Tibial nerve (tissue), 4 donors: Measurements from ENCODE around the gene CUEDC1. TPM values are rescaled to one million over a fixed set of nuclear protein-coding genes. Genes with fewer than 3 reads are reported as not detected.

Experiments
- DNase-seq, 2 donors: peaks; one replicate each; pipeline ENCODE4 v3.0.0-alpha.2; 2019; ENCODE audit warnings: low spot score in 2 of 2
- H3K27ac ChIP-seq, 4 donors: fragments of 200-600 bp; sonication (generic) in 3 of 4; one replicate each; pipeline ENCODE4 v1.5.1; 2017 to 2019; ENCODE audit warnings: mild to moderate bottlenecking in 1 of 4
- H3K27me3 ChIP-seq, 2 donors: fragments of 200-600 bp; sonication (generic) in 1 of 2; one replicate each; pipeline versions ENCODE4 v1.5.1 to v1.6.0; 2017 to 2019
- H3K36me3 ChIP-seq, 3 donors: fragments of 200-600 bp; sonication (generic); one replicate each; pipeline ENCODE4 v1.5.1; 2018 to 2019
- H3K4me1 ChIP-seq, 4 donors: fragments of 200-600 bp; sonication (generic) in 3 of 4; one replicate each; pipeline ENCODE4 v1.5.1; 2017 to 2019
- H3K4me3 ChIP-seq, 4 donors: fragments of 200-600 bp; sonication (generic) in 3 of 4; one replicate each; pipeline ENCODE4 v1.5.1; 2017 to 2019; ENCODE audit warnings: mild to moderate bottlenecking in 1 of 4, moderate library complexity in 1 of 4
- H3K9me3 ChIP-seq, 4 donors: fragments of 200-600 bp; sonication (generic) in 3 of 4; one replicate each; pipeline ENCODE4 v1.5.1; 2017 to 2019
- CTCF ChIP-seq, 5 experiments: fragments of 200-600 bp in 3 of 5; fragments of 450-650 bp in 2 of 5; sonication (generic) in 3 of 5; IDR thresholded peaks; one replicate each; pipeline ENCODE4 v1.5.1; 2016 to 2019; ENCODE audit warnings: antibody characterized with exemption in 5 of 5, mild to moderate bottlenecking in 3 of 5, moderate library complexity in 2 of 5
- EP300 ChIP-seq, 2 donors: sonication (generic); formaldehyde crosslinking; IDR thresholded peaks; one replicate each; pipeline ENCODE4 v1.6.1; 2017; ENCODE audit warnings: antibody characterized with exemption in 2 of 2, mild to moderate bottlenecking in 1 of 2
- POLR2A ChIP-seq, 2 donors: fragments of 450-650 bp; IDR thresholded peaks; one replicate each; pipeline ENCODE4 v1.6.1; 2017; ENCODE audit warnings: antibody characterized with exemption in 2 of 2, mild to moderate bottlenecking in 2 of 2, moderate library complexity in 2 of 2
- WGBS, 2 donors: methylation state at CpG; one replicate each; pipeline ENCODE4 v1.1.5; 2018; 5-methylcytosine and 5-hydroxymethylcytosine counted together
- total RNA-seq, 4 donors: library from RNA; depleted of rRNA; stranded (reverse); fragments of >200 nt; gene quantifications; one replicate each; pipeline ENCODE4 v1.1.0, GENCODE V29; 2016

Gene CUEDC1
- total RNA-seq, 4 donors from 2014 or later = 32.1 to 55.5 (median 38.8) TPM

- Histone ChIP-seq H3K9me3 (no peaks in the 10 kb centered on the region), H3K4me3 (no peak overlapping the region), H3K4me1 (peaks cover 3 to 97% (median 50%) of the 10 kb centered on the region in 4 donors), H3K27me3 (no peaks in the 10 kb centered on the region), H3K36me3 (no peaks in the 10 kb centered on the region), H3K27ac (peak overlapping the region; percentile 34 to 96 (median 80))
- no peak for DNase-seq
- TF ChIP-seq EP300 (IDR thresholded peaks at IDR 0.05) (no peak), POLR2A (IDR thresholded peaks at IDR 0.05) (no peak)
These were observed 49.2 kb downstream of the CUEDC1 start for GRCh38 chr17:57905875-57906455.

GRCh38 chr17:57903961-57904360 lies 51.3 kb downstream of the CUEDC1 start:
- Histone ChIP-seq H3K4me1 (peaks cover 6 to 97% (median 67%) of the 10 kb centered on the region in 4 donors), H3K27ac (peak overlapping the region; percentile 43 to 96 (median 80)), H3K36me3 (no peaks in the 10 kb centered on the region), H3K9me3 (no peaks in the 10 kb centered on the region), H3K4me3 (no peak overlapping the region), H3K27me3 (no peaks in the 10 kb centered on the region)
- 74 to 80% methylated on average over 7 of the region's 7 CpGs for WGBS, 2 donors
- DNase-seq = no peak
- TF ChIP-seq EP300 (IDR thresholded peaks at IDR 0.05) = no peak
- TF ChIP-seq POLR2A (IDR thresholded peaks at IDR 0.05) = no peak
- TF ChIP-seq CTCF (IDR thresholded peaks at IDR 0.05) = no peak

GRCh38 chr17:57902800-57903759 lies 52.1 kb downstream of the CUEDC1 start:
- no peak for TF ChIP-seq CTCF (IDR thresholded peaks at IDR 0.05)
- TF ChIP-seq POLR2A (IDR thresholded peaks at IDR 0.05) = no peak
- peak in 1 of 2 donors; percentile 84 for TF ChIP-seq EP300 (IDR thresholded peaks at IDR 0.05)
- H3K4me3 ChIP-seq = no peak overlapping the region
- H3K9me3 ChIP-seq = no peaks in the 10 kb centered on the region
- peak; percentile 63 to 69 for DNase-seq
- H3K36me3 ChIP-seq = no peaks in the 10 kb centered on the region
- peak overlapping the region; percentile 72 to 96 (median 80) for H3K27ac ChIP-seq
- WGBS, 2 donors = 54 to 63% methylated on average over 5 of the region's 5 CpGs
- no peaks in the 10 kb centered on the region for H3K27me3 ChIP-seq
- peaks cover 6 to 98% (median 74%) of the 10 kb centered on the region in 4 donors for H3K4me1 ChIP-seq

GRCh38 chr17:57902117-57902799 lies 53.0 kb downstream of the CUEDC1 start:
- TF ChIP-seq POLR2A (IDR thresholded peaks at IDR 0.05) = no peak
- no peak for TF ChIP-seq CTCF (IDR thresholded peaks at IDR 0.05)
- no peak for TF ChIP-seq EP300 (IDR thresholded peaks at IDR 0.05)
- peak overlapping the region; percentile 72 to 96 (median 80) for H3K27ac ChIP-seq
- no peaks in the 10 kb centered on the region for H3K27me3 ChIP-seq
- 78 to 79% methylated on average over 13 of the region's 13 CpGs for WGBS, 2 donors
- no peaks in the 10 kb centered on the region for H3K36me3 ChIP-seq
- no peak for DNase-seq
- H3K4me3 ChIP-seq = no peak overlapping the region
- H3K4me1 ChIP-seq = peaks cover 6 to 99% (median 79%) of the 10 kb centered on the region in 4 donors
- no peaks in the 10 kb centered on the region for H3K9me3 ChIP-seq

- no peak for DNase-seq
- H3K27ac ChIP-seq = peak overlapping the region in 3 of 4 donors; percentile 36 to 96 (median 89)
- no peak overlapping the region for H3K4me3 ChIP-seq
- no peaks in the 10 kb centered on the region for H3K27me3 ChIP-seq
- no peaks in the 10 kb centered on the region for H3K36me3 ChIP-seq
- 87% methylated on average over 6 of the region's 6 CpGs for whole genome bisulfite sequencing, 2 donors
- TF ChIP-seq POLR2A (IDR thresholded peaks at IDR 0.05) = no peak
- no peak for TF ChIP-seq EP300 (IDR thresholded peaks at IDR 0.05)
- no peak for TF ChIP-seq CTCF (IDR thresholded peaks at IDR 0.05)
- H3K4me1 ChIP-seq = peaks cover 6 to 95% (median 77%) of the 10 kb centered on the region in 4 donors
- no peaks in the 10 kb centered on the region for H3K9me3 ChIP-seq
These were observed 54.0 kb downstream of the CUEDC1 start for GRCh38 chr17:57900991-57901743.
